Measurements from ENCODE around the gene DISP2. TPM values are rescaled to one million over a fixed set of nuclear protein-coding genes. Genes with fewer than 3 reads are reported as not detected.

Gene DISP2
- total RNA-seq, 1 experiment from 2014 or later, result 1.3 TPM

DNA sequence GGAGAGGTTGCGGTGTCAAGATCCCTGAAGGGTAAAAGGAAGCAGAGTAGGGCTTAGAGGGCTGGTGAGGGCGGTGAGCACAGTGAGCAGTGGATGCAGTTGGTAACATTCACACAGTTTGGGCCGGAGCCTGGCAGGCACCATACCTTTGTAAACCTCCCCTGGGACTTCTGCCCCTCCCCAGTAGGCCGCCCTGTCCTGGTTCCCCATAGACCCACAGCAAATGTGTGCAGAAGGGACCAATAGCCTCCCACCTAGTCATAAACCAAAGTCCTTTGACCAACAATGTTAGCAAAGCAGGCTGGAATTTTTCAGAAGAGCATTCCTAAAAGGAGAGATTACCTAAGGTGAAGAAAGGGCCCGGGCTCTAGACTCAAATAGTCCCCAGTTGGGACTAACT lies 8.9 kb upstream of the DISP2 start:
- Histone ChIP-seq H3T11ph (ENCODE audit: low read length) (no peak overlapping the region), H3K23ac (ENCODE audit: insufficient read length, low read depth, low read length) (no peak overlapping the region), H2BK5ac (ENCODE audit: insufficient read length, low read length) (no peak overlapping the region), H3K9me3 (ENCODE audit: control insufficient read depth, low read depth, low read length) (no peaks in the 10 kb centered on the region), H2AK5ac (ENCODE audit: insufficient read length, low read length) (no peak overlapping the region), H4K20me1 (ENCODE audit: control insufficient read depth, insufficient read depth, insufficient read length) (no peaks in the 10 kb centered on the region), H3K79me2 (ENCODE audit: insufficient read depth, low read length) (no peaks in the 10 kb centered on the region), H2BK20ac (ENCODE audit: low read depth, low read length, poor library complexity, severe bottlenecking) (no peak overlapping the region), H3K4me1 (ENCODE audit: insufficient read depth, low read length) (no peaks in the 10 kb centered on the region), H3K14ac (ENCODE audit: insufficient read depth, low read length) (no peak overlapping the region), H3K23me2 (ENCODE audit: insufficient read length, low read depth, low read length, poor library complexity, severe bottlenecking) (no peaks in the 10 kb centered on the region), H3K56ac (ENCODE audit: insufficient read length, low read depth, low read length) (no peak overlapping the region), H2BK12ac (ENCODE audit: insufficient read length, low read depth, low read length) (no peak overlapping the region), H4K91ac (ENCODE audit: insufficient read length, low read depth, low read length) (no peak overlapping the region), H4K5ac (ENCODE audit: insufficient read length, low read depth, low read length) (no peak overlapping the region), H3K4ac (ENCODE audit: low read depth, low read length) (no peak overlapping the region), H2BK15ac (ENCODE audit: low read depth, low read length) (no peak overlapping the region), H3K18ac (ENCODE audit: insufficient read length, low read depth, low read length) (no peak overlapping the region), H3K27ac (ENCODE audit: insufficient read length, low read depth, low read length) (no peak overlapping the region), H3K4me2 (ENCODE audit: insufficient read depth, insufficient read length, low read length) (no peak overlapping the region), H3K9ac (ENCODE audit: extremely low read depth, insufficient read length, low read length) (no peak overlapping the region), H3K27me3 (ENCODE audit: insufficient read depth, low read length) (no peaks in the 10 kb centered on the region), H2BK120ac (ENCODE audit: low read depth, low read length, poor library complexity, severe bottlenecking) (no peak overlapping the region), H3K79me1 (ENCODE audit: insufficient read depth, low read depth, low read length, poor library complexity, severe bottlenecking) (no peaks in the 10 kb centered on the region), H4K8ac (replicated peaks; ENCODE audit: insufficient read length, low read depth, low read length) (no peak overlapping the region), H2AFZ (ENCODE audit: low read length) (no peak overlapping the region)
- peaks cover 14 to 27% of the 10 kb centered on the region in 2 experiments for H3K4me1 Mint-ChIP-seq
- TF ChIP-seq, protein P1, sequence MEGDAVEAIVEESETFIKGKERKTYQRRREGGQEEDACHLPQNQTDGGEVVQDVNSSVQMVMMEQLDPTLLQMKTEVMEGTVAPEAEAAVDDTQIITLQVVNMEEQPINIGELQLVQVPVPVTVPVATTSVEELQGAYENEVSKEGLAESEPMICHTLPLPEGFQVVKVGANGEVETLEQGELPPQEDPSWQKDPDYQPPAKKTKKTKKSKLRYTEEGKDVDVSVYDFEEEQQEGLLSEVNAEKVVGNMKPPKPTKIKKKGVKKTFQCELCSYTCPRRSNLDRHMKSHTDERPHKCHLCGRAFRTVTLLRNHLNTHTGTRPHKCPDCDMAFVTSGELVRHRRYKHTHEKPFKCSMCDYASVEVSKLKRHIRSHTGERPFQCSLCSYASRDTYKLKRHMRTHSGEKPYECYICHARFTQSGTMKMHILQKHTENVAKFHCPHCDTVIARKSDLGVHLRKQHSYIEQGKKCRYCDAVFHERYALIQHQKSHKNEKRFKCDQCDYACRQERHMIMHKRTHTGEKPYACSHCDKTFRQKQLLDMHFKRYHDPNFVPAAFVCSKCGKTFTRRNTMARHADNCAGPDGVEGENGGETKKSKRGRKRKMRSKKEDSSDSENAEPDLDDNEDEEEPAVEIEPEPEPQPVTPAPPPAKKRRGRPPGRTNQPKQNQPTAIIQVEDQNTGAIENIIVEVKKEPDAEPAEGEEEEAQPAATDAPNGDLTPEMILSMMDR (conservative IDR thresholded peaks at IDR 0.05), result no peak
- H3K27me3 Mint-ChIP-seq (ENCODE audit: low read depth), result peaks cover 12% of the 10 kb centered on the region
- H3K9me3 Mint-ChIP-seq, result no peaks in the 10 kb centered on the region
- WGBS (ENCODE audit: extremely low coverage, insufficient read length, low lambda C conversion rate), result no CpG with 5 or more reads among the region's 5 CpGs
- H3K27ac Mint-ChIP-seq, result no peak overlapping the region
- H3K36me3 Mint-ChIP-seq (ENCODE audit: insufficient read depth in 1 of 3, low read depth in 3 of 3), result no peaks in the 10 kb centered on the region
- H3K4me3 Mint-ChIP-seq, result no peak overlapping the region
- DNase-seq, result no peak
